ENCODE data around the gene LEAP2. TPM values are rescaled to one million over a fixed set of nuclear protein-coding genes. Genes with fewer than 3 reads are reported as not detected.

LEAP2 gene
- total RNA-seq, 1 donor = under 0.01 TPM

- H3K4me3 ChIP-seq (ENCODE audit: low read depth, low read length) = no peak overlapping the region
- TF ChIP-seq CTCF (IDR thresholded peaks at IDR 0.05; ENCODE audit: insufficient read depth, low read depth, low read length) = no peak
- no peak for DNase-seq (ENCODE audit: low read depth)
These were observed 4.7 kb upstream of the LEAP2 start for GRCh38 chr5:132868754-132869153.

GRCh38 chr5:132870801-132871200, 2.7 kb upstream of the LEAP2 start:
- TF ChIP-seq CTCF (IDR thresholded peaks at IDR 0.05; ENCODE audit: insufficient read depth, low read depth, low read length) = no peak
- DNase-seq (ENCODE audit: low read depth) = no peak

GRCh38 chr5:132871459-132872284, 1.8 kb upstream of the LEAP2 start:
- H3K4me3 ChIP-seq (ENCODE audit: low read depth, low read length) = no peak overlapping the region
- DNase-seq (ENCODE audit: low read depth) = no peak
- no peak for TF ChIP-seq CTCF (IDR thresholded peaks at IDR 0.05; ENCODE audit: insufficient read depth, low read depth, low read length)

More at GRCh38 chr5:132870801-132871200, 2.7 kb upstream of the LEAP2 start:
- no peak overlapping the region for H3K4me3 ChIP-seq (ENCODE audit: low read depth, low read length)

- no peak for TF ChIP-seq CTCF (IDR thresholded peaks at IDR 0.05; ENCODE audit: insufficient read depth, low read depth, low read length)
- no peak overlapping the region for H3K4me3 ChIP-seq (ENCODE audit: low read depth, low read length)
- no peak for DNase-seq (ENCODE audit: low read depth)
These were observed 715 bp upstream of the LEAP2 start for GRCh38 chr5:132872788-132873118.

GRCh38 chr5:132873930-132874271, 433 bp downstream of the LEAP2 start:
- no peak for DNase-seq (ENCODE audit: low read depth)
- TF ChIP-seq CTCF (IDR thresholded peaks at IDR 0.05; ENCODE audit: insufficient read depth, low read depth, low read length) = no peak
- H3K4me3 ChIP-seq (ENCODE audit: low read depth, low read length) = no peak overlapping the region

- H3K4me3 ChIP-seq (ENCODE audit: low read depth, low read length) = no peak overlapping the region
These were observed 2.7 kb downstream of the LEAP2 start for GRCh38 chr5:132876020-132876759.

More at GRCh38 chr5:132876020-132876759, 2.7 kb downstream of the LEAP2 start:
- no peak for TF ChIP-seq CTCF (IDR thresholded peaks at IDR 0.05; ENCODE audit: insufficient read depth, low read depth, low read length)
- DNase-seq (ENCODE audit: low read depth) = peak; percentile 23

Measured in fibroblast of villous mesenchyme (primary cell).